ENCODE results near the gene ADRA2B.

DNA sequence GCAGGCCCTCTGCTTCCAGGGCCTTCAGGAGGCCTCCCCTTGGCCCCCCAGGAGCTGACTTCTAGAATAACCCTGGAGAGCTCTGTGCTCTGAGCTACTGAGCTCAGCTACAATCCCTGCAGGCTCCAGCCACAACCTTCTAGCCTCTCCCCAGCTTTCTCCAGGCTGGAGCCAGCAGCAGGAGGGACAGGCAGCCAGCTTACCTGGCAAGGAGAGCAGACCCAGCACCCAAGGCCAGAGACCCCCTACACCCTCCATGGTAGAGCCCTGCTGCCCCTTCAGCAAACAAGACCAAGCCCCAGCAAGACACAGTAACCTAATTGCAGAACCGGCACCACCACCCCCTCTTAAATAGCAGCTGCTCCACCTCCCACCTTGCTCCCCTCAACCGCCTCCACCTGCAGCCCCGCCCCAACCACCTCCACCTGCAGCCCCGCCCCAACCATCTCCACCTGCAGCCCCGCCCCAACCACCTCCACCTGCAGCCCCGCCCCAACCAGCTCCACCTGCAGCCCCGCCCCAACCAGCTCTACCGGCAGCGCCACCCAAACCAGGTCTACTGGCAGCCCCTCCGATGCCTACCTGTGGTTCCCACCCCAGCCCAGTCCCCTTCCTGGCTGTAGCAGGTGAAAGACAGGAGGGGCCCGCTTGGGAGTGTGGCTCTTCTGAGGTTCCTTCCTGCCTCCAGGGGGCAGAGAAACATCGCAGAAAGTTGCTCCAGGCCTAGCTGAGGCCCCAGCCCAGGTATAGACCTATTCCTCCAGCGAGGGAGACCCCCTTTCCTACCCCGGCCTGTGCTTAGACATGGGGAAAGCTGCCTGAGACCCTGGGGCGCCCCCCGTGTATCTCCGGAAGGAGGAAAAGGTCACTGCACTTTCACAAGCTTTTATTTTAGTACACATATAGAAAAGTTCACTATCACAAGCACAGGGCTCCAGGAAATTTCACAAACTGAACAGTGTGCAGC is 22.1 kb upstream of the ADRA2B start, which contains the start of gene ASTL:
- TF ChIP-seq EZH2 (IDR thresholded peaks at IDR 0.05) (no peak), POLR2AphosphoS5 (IDR thresholded peaks at IDR 0.05; ENCODE audit: low read depth, low read length) (no peak), FOSL1 (IDR thresholded peaks at IDR 0.05; ENCODE audit: low read depth) (no peak), JUND (IDR thresholded peaks at IDR 0.05) (no peak)
- TF ChIP-seq, protein P1, sequence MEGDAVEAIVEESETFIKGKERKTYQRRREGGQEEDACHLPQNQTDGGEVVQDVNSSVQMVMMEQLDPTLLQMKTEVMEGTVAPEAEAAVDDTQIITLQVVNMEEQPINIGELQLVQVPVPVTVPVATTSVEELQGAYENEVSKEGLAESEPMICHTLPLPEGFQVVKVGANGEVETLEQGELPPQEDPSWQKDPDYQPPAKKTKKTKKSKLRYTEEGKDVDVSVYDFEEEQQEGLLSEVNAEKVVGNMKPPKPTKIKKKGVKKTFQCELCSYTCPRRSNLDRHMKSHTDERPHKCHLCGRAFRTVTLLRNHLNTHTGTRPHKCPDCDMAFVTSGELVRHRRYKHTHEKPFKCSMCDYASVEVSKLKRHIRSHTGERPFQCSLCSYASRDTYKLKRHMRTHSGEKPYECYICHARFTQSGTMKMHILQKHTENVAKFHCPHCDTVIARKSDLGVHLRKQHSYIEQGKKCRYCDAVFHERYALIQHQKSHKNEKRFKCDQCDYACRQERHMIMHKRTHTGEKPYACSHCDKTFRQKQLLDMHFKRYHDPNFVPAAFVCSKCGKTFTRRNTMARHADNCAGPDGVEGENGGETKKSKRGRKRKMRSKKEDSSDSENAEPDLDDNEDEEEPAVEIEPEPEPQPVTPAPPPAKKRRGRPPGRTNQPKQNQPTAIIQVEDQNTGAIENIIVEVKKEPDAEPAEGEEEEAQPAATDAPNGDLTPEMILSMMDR (IDR thresholded peaks at IDR 0.05 in 2 of 3, conservative IDR thresholded peaks at IDR 0.05 in 1 of 3; ENCODE audit: borderline replicate concordance in 1 of 3, insufficient read depth in 1 of 3, low read depth in 2 of 3, low read length in 2 of 3) = peak; percentile 64 to 66 (median 66)

Data from HCT116 (cell line).